HepG2 (cell line): ENCODE results near the gene TGM1. TPM values are rescaled to one million over a fixed set of nuclear protein-coding genes. Genes with fewer than 3 reads are reported as not detected.

ENCODE experiments used
- CEBPB ChIP-seq: IDR thresholded peaks from 2 replicates; pipeline ENCODE4 v1.6.1; 2011; ENCODE audit warnings: low read depth, low read length, improper control_type of control experiment, borderline replicate concordance
- CENPT ChIP-seq: sonication (generic); formaldehyde crosslinking; IDR thresholded peaks from 2 replicates; pipeline ENCODE4 v1.8.0; 2022; ENCODE audit warnings: low read depth, mild to moderate bottlenecking, moderate library complexity, missing genetic modification reagents
- GABPA ChIP-seq, 2 experiments: IDR thresholded peaks; 2 replicates each; pipeline ENCODE4 v1.6.1; 2011 to 2016; ENCODE audit warnings: low read depth in 2 of 2, low read length in 1 of 2, missing biosample characterization in 1 of 2, missing genetic modification characterization in 1 of 2
- KMT2A ChIP-seq: sonication (generic); formaldehyde crosslinking; IDR thresholded peaks from 2 replicates; pipeline ENCODE4 v1.4.0; 2020; ENCODE audit warnings: missing genetic modification reagents
- MAF1 ChIP-seq: sonication (generic); formaldehyde crosslinking; IDR thresholded peaks from 2 replicates; pipeline ENCODE4 v1.5.0; 2020; ENCODE audit warnings: missing genetic modification reagents, borderline replicate concordance
- NCOA5 ChIP-seq: sonication (generic); formaldehyde crosslinking; IDR thresholded peaks from 2 replicates; pipeline ENCODE4 v1.4.0; 2020; ENCODE audit warnings: missing genetic modification reagents
- PBX2 ChIP-seq: IDR thresholded peaks from 2 replicates; pipeline ENCODE4 v1.6.1; 2016; ENCODE audit warnings: control low read depth
- RNF2 ChIP-seq: fragments of 450-650 bp; conservative IDR thresholded peaks from 2 replicates; pipeline ENCODE4 v1.6.1; 2016; ENCODE audit warnings: low read depth
- RNF219 ChIP-seq: sonication (generic); formaldehyde crosslinking; IDR thresholded peaks from 2 replicates; pipeline ENCODE4 v1.5.0; 2020; ENCODE audit warnings: mild to moderate bottlenecking, missing genetic modification reagents
- THAP9 ChIP-seq: sonication (generic); formaldehyde crosslinking; IDR thresholded peaks from 2 replicates; pipeline ENCODE4; 2020; ENCODE audit warnings: missing genetic modification reagents, mild to moderate bottlenecking, borderline replicate concordance
- ZBTB26 ChIP-seq: IDR thresholded peaks from 2 replicates; pipeline ENCODE4 v1.6.1; 2016; ENCODE audit warnings: missing compliant biosample characterization, missing genetic modification reagents, borderline replicate concordance
- ZFP62 ChIP-seq: sonication (generic); formaldehyde crosslinking; IDR thresholded peaks from 2 replicates; pipeline ENCODE4 v1.4.0; 2020; ENCODE audit warnings: missing genetic modification reagents
- ZNF343 ChIP-seq: sonication (generic); formaldehyde crosslinking; IDR thresholded peaks from 2 replicates; pipeline ENCODE4 v1.4.0; 2020; ENCODE audit warnings: mild to moderate bottlenecking, missing genetic modification reagents
- ZNF577 ChIP-seq: sonication (generic); formaldehyde crosslinking; IDR thresholded peaks from 2 replicates; pipeline ENCODE4 v1.4.0; 2020; ENCODE audit warnings: mild to moderate bottlenecking, low read depth, missing genetic modification reagents, borderline replicate concordance
- ZNF746 ChIP-seq: sonication (generic); formaldehyde crosslinking; IDR thresholded peaks from 2 replicates; pipeline ENCODE4 v1.8.0; 2022; ENCODE audit warnings: mild to moderate bottlenecking, missing genetic modification reagents
- ZNF776 ChIP-seq: sonication (generic); formaldehyde crosslinking; IDR thresholded peaks from 2 replicates; pipeline ENCODE4 v1.4.0; 2020; ENCODE audit warnings: mild to moderate bottlenecking, missing genetic modification reagents
- polyA plus RNA-seq, 8 experiments: library from polyadenylated mRNA; depleted of rRNA in 3 of 8; stranded (reverse) in 7 of 8; unstranded in 1 of 8; fragments of >200 nt; fragmentation: Illumina TruSeq in 4 of 8; extraction: Trizol in 4 of 8; gene quantifications; 2 replicates each; pipeline versions ENCODE4 v1.2.1 to v1.2.3, GENCODE V29; 2011 to 2016; ENCODE audit warnings: low read depth in 4 of 8, missing spikeins in 1 of 8, mixed read lengths in 1 of 8; ENCODE audit not compliant: insufficient read depth in 1 of 8
- total RNA-seq, 5 experiments: library from RNA; depleted of rRNA; stranded (reverse); fragments of >200 nt; fragmentation: Illumina TruSeq; extraction: Trizol; gene quantifications; 2 replicates each; pipeline ENCODE4 v1.2.3, GENCODE V29; 2016; ENCODE audit warnings: low read depth in 1 of 5
- TF ChIP-seq, protein P1 (sequence below): IDR thresholded peaks from 2 replicates; pipeline ENCODE4 v1.6.1; 2012; ENCODE audit warnings: low read length, improper control_type of control experiment

The TGM1 gene
- total and polyA plus RNA-seq, 2 of the 13 experiments (the other 11 are each of a cell fraction or from before 2014, with no cell fraction given): 3.2 to 10.6 TPM

DNA sequence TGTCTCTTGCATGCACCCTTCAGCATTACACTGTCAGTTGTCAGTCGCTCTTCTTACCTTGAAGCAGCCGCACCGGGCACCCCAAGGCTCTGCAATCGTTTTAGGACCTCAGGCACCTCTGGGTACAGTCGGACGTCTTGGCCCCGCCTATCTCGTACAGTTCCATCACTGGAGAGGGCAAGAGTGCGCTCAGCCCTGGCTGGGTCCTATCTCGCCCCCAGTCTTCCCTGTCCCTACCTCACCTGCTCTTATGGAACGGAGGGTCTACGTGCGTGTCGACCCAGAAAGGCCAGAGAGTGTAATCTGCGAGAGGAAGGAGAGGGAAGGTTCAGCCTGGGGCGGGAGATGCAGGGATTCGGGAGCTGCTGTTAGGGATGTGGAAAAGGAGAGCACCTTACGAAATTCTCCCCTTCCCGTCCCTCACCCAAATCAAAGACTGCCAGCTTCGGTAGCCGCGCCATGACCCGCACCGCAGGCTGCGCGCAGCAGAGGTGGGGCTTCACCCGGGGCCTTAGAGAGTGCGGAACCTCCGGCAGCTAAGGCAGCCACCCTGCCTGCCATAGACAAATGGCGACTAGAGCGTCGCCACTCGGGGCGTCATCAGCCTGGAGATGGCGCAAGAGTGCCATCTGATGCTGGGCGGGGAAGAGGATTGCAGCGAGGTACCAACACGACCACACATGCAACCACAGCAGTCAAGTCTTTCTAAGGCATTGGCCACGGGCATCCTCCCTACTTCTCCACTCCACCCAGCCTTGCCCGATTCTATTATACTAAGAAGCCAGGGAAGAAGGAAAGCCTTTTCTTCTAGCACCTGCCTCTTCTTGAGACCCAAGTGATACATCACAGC, 47.3 kb downstream of the TGM1 start, which contains the start of gene MDP1 (continued):
- TF ChIP-seq ZBTB26 (peak; percentile 93), CEBPB (peak; percentile 100), PBX2 (CRISPR knock-in tag) (0 out of 2 replicates have a peak, but pooled peaks have one; percentile 7), ZNF343 (CRISPR knock-in tag) (peak; percentile 94), KMT2A (CRISPR knock-in tag) (peak; percentile 99), ZNF776 (peak; percentile 79; the same call in 1 of the 2 replicates), ZNF577 (CRISPR knock-in tag) (0 out of 2 replicates have a peak, but pooled peaks have one; percentile 28), CENPT (CRISPR knock-in tag) (peak; percentile 95), ZNF746 (CRISPR knock-in tag) (peak; percentile 76), MAF1 (peak; percentile 96), ZFP62 (peak; percentile 64; the same call in 1 of the 2 replicates), RNF2 (0 out of 2 replicates have a peak, but pooled peaks have one; percentile 75), THAP9 (CRISPR knock-in tag) (peak; percentile 99), RNF219 (CRISPR knock-in tag) (peak; percentile 87), NCOA5 (CRISPR knock-in tag) (no peak; the same call in 1 of the 2 replicates), GABPA (IDR thresholded peaks at IDR 0.05; ENCODE audit: low read depth, low read length) (no peak), GABPA (CRISPR knock-in tag; IDR thresholded peaks at IDR 0.05; ENCODE audit: low read depth) (no peak)
- TF ChIP-seq, protein P1, sequence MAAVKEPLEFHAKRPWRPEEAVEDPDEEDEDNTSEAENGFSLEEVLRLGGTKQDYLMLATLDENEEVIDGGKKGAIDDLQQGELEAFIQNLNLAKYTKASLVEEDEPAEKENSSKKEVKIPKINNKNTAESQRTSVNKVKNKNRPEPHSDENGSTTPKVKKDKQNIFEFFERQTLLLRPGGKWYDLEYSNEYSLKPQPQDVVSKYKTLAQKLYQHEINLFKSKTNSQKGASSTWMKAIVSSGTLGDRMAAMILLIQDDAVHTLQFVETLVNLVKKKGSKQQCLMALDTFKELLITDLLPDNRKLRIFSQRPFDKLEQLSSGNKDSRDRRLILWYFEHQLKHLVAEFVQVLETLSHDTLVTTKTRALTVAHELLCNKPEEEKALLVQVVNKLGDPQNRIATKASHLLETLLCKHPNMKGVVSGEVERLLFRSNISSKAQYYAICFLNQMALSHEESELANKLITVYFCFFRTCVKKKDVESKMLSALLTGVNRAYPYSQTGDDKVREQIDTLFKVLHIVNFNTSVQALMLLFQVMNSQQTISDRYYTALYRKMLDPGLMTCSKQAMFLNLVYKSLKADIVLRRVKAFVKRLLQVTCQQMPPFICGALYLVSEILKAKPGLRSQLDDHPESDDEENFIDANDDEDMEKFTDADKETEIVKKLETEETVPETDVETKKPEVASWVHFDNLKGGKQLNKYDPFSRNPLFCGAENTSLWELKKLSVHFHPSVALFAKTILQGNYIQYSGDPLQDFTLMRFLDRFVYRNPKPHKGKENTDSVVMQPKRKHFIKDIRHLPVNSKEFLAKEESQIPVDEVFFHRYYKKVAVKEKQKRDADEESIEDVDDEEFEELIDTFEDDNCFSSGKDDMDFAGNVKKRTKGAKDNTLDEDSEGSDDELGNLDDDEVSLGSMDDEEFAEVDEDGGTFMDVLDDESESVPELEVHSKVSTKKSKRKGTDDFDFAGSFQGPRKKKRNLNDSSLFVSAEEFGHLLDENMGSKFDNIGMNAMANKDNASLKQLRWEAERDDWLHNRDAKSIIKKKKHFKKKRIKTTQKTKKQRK: no peak
